Neural progenitor cell (in vitro differentiated cells): ENCODE data around the gene JAG1. TPM values are rescaled to one million over a fixed set of nuclear protein-coding genes. Genes with fewer than 3 reads are reported as not detected.

Source experiments
- DNase-seq: peaks from one replicate; pipeline ENCODE4 v3.0.0-alpha.2; 2016; ENCODE audit warnings: low spot score
- H2AFZ ChIP-seq: fragments of 200-600 bp; sonication (generic); replicated peaks from 2 replicates; pipeline ENCODE4 v1.6.1; 2016; ENCODE audit warnings: antibody characterized with exemption
- H3F3A ChIP-seq: fragments of 200-600 bp; sonication (generic); 2 replicates; pipeline ENCODE4 v1.6.1; 2016; ENCODE audit warnings: antibody characterized with exemption, low read depth
- H3K27ac ChIP-seq: fragments of 200-600 bp; sonication (generic); 2 replicates; pipeline ENCODE4 v1.5.1; 2016; ENCODE audit warnings: mild to moderate bottlenecking
- H3K27me3 ChIP-seq: fragments of 200-600 bp; sonication (generic); 2 replicates; pipeline ENCODE4 v1.6.1; 2016; ENCODE audit warnings: mild to moderate bottlenecking, moderate library complexity
- H3K36me3 ChIP-seq: fragments of 200-600 bp; sonication (generic); 2 replicates; pipeline ENCODE4 v1.5.1; 2016
- H3K4me1 ChIP-seq: fragments of 200-600 bp; sonication (generic); 2 replicates; pipeline ENCODE4 v1.6.1; 2016; ENCODE audit warnings: mixed run types
- H3K4me2 ChIP-seq: fragments of 200-600 bp; sonication (generic); 2 replicates; pipeline ENCODE4 v1.6.1; 2016
- H3K4me3 ChIP-seq: fragments of 200-600 bp; sonication (generic); 2 replicates; pipeline ENCODE4 v1.5.1; 2016
- H3K79me2 ChIP-seq: fragments of 200-600 bp; sonication (generic); 2 replicates; pipeline ENCODE4 v1.6.1; 2016; ENCODE audit warnings: low read depth
- H3K9ac ChIP-seq: fragments of 200-600 bp; sonication (generic); 2 replicates; pipeline ENCODE4 v1.6.1; 2016
- H3K9me3 ChIP-seq: fragments of 200-600 bp; sonication (generic); 2 replicates; pipeline ENCODE4 v1.5.1; 2016; ENCODE audit warnings: low read depth
- H4K20me1 ChIP-seq: fragments of 200-600 bp; sonication (generic); 2 replicates; pipeline ENCODE4 v1.6.1; 2016; ENCODE audit warnings: low read depth
- H3K27ac Mint-ChIP-seq: 3 replicates; pipeline ENCODE4 v1.8.0; 2021; ENCODE audit warnings: mixed read lengths
- H3K27me3 Mint-ChIP-seq: 2 replicates; pipeline ENCODE4 v1.8.0; 2022; ENCODE audit warnings: low read depth, mild to moderate bottlenecking, inconsistent platforms, moderate library complexity, mixed read lengths; ENCODE audit not compliant: insufficient read depth
- H3K36me3 Mint-ChIP-seq: 3 replicates; pipeline ENCODE4 v1.8.0; 2021; ENCODE audit warnings: mixed read lengths
- H3K4me1 Mint-ChIP-seq: 3 replicates; pipeline ENCODE4 v1.8.0; 2021; ENCODE audit warnings: mixed read lengths
- H3K4me3 Mint-ChIP-seq: 3 replicates; pipeline ENCODE4 v1.8.0; 2021; ENCODE audit warnings: mild to moderate bottlenecking, moderate library complexity, mixed read lengths
- H3K9me3 Mint-ChIP-seq: 3 replicates; pipeline ENCODE4 v1.8.0; 2020; ENCODE audit warnings: mixed read lengths
- CTCF ChIP-seq: fragments of 200-600 bp; sonication (generic); IDR thresholded peaks from 2 replicates; pipeline ENCODE4 v1.5.1; 2017; ENCODE audit warnings: antibody characterized with exemption, mild to moderate bottlenecking
- EZH2 ChIP-seq: fragments of 200-600 bp; sonication (generic); IDR thresholded peaks from 2 replicates; pipeline ENCODE4 v1.6.1; 2017; ENCODE audit warnings: antibody characterized with exemption, mild to moderate bottlenecking, moderate library complexity
- EZH2phosphoT487 ChIP-seq: fragments of 200-600 bp; sonication (generic); IDR thresholded peaks from 2 replicates; pipeline ENCODE4 v1.6.1; 2017; ENCODE audit warnings: antibody characterized with exemption
- total RNA-seq: library from RNA; depleted of rRNA; stranded (reverse); fragments of >200 nt; gene quantifications from 2 replicates; pipeline ENCODE4 v1.2.3, GENCODE V29; 2015; ENCODE audit warnings: low replicate concordance

The JAG1 gene
- total RNA-seq, 1 donor from 2014 or later = 129 TPM

GRCh38 chr20:10603378-10603777 is 70.4 kb downstream of the JAG1 start:
- no peak for TF ChIP-seq CTCF
- TF ChIP-seq EZH2 = no peak
- TF ChIP-seq EZH2phosphoT487 = no peak

GRCh38 chr20:10602221-10602871 is 71.5 kb downstream of the JAG1 start:
- no peak overlapping the region for H3K4me3 Mint-ChIP-seq
- TF ChIP-seq EZH2 (no peak), CTCF (no peak), EZH2phosphoT487 (no peak)
- peaks cover 3% of the 10 kb centered on the region for H3K9me3 Mint-ChIP-seq
- no peak overlapping the region for H3K27ac Mint-ChIP-seq
- no peaks in the 10 kb centered on the region for H3K36me3 ChIP-seq
- H3K9me3 ChIP-seq = no peaks in the 10 kb centered on the region
- no peaks in the 10 kb centered on the region for H3K27me3 Mint-ChIP-seq
- no peak overlapping the region for H3K9ac ChIP-seq
- H3K4me1 ChIP-seq = peaks cover 34% of the 10 kb centered on the region
- H3K4me3 ChIP-seq = no peak overlapping the region
- peaks cover 15% of the 10 kb centered on the region for H3K36me3 Mint-ChIP-seq
- no peak overlapping the region for H3K4me2 ChIP-seq
- DNase-seq = no peak
- no peak overlapping the region for H3K27ac ChIP-seq
- peaks cover 34% of the 10 kb centered on the region for H3K4me1 Mint-ChIP-seq
- no peaks in the 10 kb centered on the region for H3K79me2 ChIP-seq
- H2AFZ ChIP-seq = no peak overlapping the region
- no peaks in the 10 kb centered on the region for H3K27me3 ChIP-seq
- peaks cover 21% of the 10 kb centered on the region for H3F3A ChIP-seq
- H4K20me1 ChIP-seq = no peaks in the 10 kb centered on the region

More at GRCh38 chr20:10603378-10603777, 70.4 kb downstream of the JAG1 start:
- H3K36me3 Mint-ChIP-seq = peaks cover 19% of the 10 kb centered on the region
- H3K4me1 ChIP-seq = peaks cover 34% of the 10 kb centered on the region
- no peaks in the 10 kb centered on the region for H3K9me3 ChIP-seq
- no peaks in the 10 kb centered on the region for H3K27me3 ChIP-seq
- no peaks in the 10 kb centered on the region for H3K36me3 ChIP-seq
- H3K4me3 Mint-ChIP-seq = no peak overlapping the region
- peaks cover 37% of the 10 kb centered on the region for H3K4me1 Mint-ChIP-seq
- H3K27me3 Mint-ChIP-seq = peaks cover 4% of the 10 kb centered on the region
- H3K27ac Mint-ChIP-seq = peak overlapping the region; percentile 84
- no peak overlapping the region for H2AFZ ChIP-seq
- no peaks in the 10 kb centered on the region for H3K79me2 ChIP-seq
- H3K4me2 ChIP-seq = no peak overlapping the region
- no peak overlapping the region for H3K27ac ChIP-seq
- peaks cover 3% of the 10 kb centered on the region for H3K9me3 Mint-ChIP-seq
- no peak overlapping the region for H3K4me3 ChIP-seq
- H4K20me1 ChIP-seq = no peaks in the 10 kb centered on the region
- no peak overlapping the region for H3K9ac ChIP-seq
- DNase-seq = no peak
- peaks cover 21% of the 10 kb centered on the region for H3F3A ChIP-seq

GRCh38 chr20:10597637-10598036 is 76.2 kb downstream of the JAG1 start:
- DNase-seq = no peak
- no peaks in the 10 kb centered on the region for H3K36me3 ChIP-seq
- H3K4me3 ChIP-seq = no peak overlapping the region
- H3K27ac ChIP-seq = no peak overlapping the region
- H3K4me2 ChIP-seq = no peak overlapping the region
- Mint-ChIP-seq H3K27me3 (peaks cover 3% of the 10 kb centered on the region), H3K4me1 (peaks cover 25% of the 10 kb centered on the region), H3K27ac (no peak overlapping the region), H3K36me3 (peaks cover 13% of the 10 kb centered on the region), H3K4me3 (no peak overlapping the region), H3K9me3 (peaks cover 3% of the 10 kb centered on the region)
- H3K9me3 ChIP-seq = no peaks in the 10 kb centered on the region
- no peak overlapping the region for H3K9ac ChIP-seq
- TF ChIP-seq EZH2phosphoT487 (no peak), CTCF (no peak), EZH2 (no peak)
- H3K79me2 ChIP-seq = no peaks in the 10 kb centered on the region
- peaks cover 15% of the 10 kb centered on the region for H3K4me1 ChIP-seq
- no peak overlapping the region for H2AFZ ChIP-seq
- no peaks in the 10 kb centered on the region for H3K27me3 ChIP-seq
- H4K20me1 ChIP-seq = no peaks in the 10 kb centered on the region
- peaks cover 6% of the 10 kb centered on the region for H3F3A ChIP-seq
